ENCODE measurements around the gene SFTPB. TPM values are rescaled to one million over a fixed set of nuclear protein-coding genes. Genes with fewer than 3 reads are reported as not detected.

Gene SFTPB
- total RNA-seq, 1 experiment from 2014 or later, result 0.26 TPM

GRCh38 chr2:85692039-85692645, 24.1 kb upstream of the SFTPB start:
- Mint-ChIP-seq H3K9me3 (ENCODE audit: unreplicated experiment) (no peaks in the 10 kb centered on the region), H3K36me3 (ENCODE audit: insufficient read depth, unreplicated experiment) (no peaks in the 10 kb centered on the region), H3K4me3 (ENCODE audit: unreplicated experiment) (no peak overlapping the region), H3K4me1 (ENCODE audit: insufficient read depth, unreplicated experiment) (peaks cover 9% of the 10 kb centered on the region), H3K27ac (ENCODE audit: low read depth, unreplicated experiment) (no peak overlapping the region), H3K27me3 (ENCODE audit: insufficient read depth, unreplicated experiment) (no peaks in the 10 kb centered on the region)
- intact Hi-C loops (cut with micrococcal nuclease), result no loop called here
- no peak for DNase-seq (ENCODE audit: unreplicated experiment)
- CTCF ChIA-PET, result interaction anchor here (1.3 to 2.1 kb wide), 3 partner anchors 11 to 17 kb away, joined by 3 to 9 read pairs (median 4); no protein-coding TSS in a partner anchor
- POLR2A ChIA-PET, result interaction anchor here (0.6 to 1.0 kb wide), 2 partner anchors 16 to 53 kb away, joined by 3 read pairs; no protein-coding TSS in a partner anchor
- TF ChIP-seq, protein P1, sequence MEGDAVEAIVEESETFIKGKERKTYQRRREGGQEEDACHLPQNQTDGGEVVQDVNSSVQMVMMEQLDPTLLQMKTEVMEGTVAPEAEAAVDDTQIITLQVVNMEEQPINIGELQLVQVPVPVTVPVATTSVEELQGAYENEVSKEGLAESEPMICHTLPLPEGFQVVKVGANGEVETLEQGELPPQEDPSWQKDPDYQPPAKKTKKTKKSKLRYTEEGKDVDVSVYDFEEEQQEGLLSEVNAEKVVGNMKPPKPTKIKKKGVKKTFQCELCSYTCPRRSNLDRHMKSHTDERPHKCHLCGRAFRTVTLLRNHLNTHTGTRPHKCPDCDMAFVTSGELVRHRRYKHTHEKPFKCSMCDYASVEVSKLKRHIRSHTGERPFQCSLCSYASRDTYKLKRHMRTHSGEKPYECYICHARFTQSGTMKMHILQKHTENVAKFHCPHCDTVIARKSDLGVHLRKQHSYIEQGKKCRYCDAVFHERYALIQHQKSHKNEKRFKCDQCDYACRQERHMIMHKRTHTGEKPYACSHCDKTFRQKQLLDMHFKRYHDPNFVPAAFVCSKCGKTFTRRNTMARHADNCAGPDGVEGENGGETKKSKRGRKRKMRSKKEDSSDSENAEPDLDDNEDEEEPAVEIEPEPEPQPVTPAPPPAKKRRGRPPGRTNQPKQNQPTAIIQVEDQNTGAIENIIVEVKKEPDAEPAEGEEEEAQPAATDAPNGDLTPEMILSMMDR (IDR thresholded peaks at IDR 0.05; ENCODE audit: unreplicated experiment), result no peak
- no TSS peak for BruUV-seq (replicated peaks)

GRCh38 chr2:85690932-85691331, 22.9 kb upstream of the SFTPB start:
- intact Hi-C loops (cut with micrococcal nuclease), result no loop called here
- POLR2A ChIA-PET, result no interaction called here
- BruUV-seq (replicated peaks), result no TSS peak
- H3K4me3 Mint-ChIP-seq (ENCODE audit: unreplicated experiment), result no peak overlapping the region
- no peaks in the 10 kb centered on the region for H3K27me3 Mint-ChIP-seq (ENCODE audit: insufficient read depth, unreplicated experiment)
- TF ChIP-seq, protein P1 (IDR thresholded peaks at IDR 0.05; ENCODE audit: unreplicated experiment), result no peak
- no peaks in the 10 kb centered on the region for H3K36me3 Mint-ChIP-seq (ENCODE audit: insufficient read depth, unreplicated experiment)
- no peak for DNase-seq (ENCODE audit: unreplicated experiment)
- H3K27ac Mint-ChIP-seq (ENCODE audit: low read depth, unreplicated experiment), result no peak overlapping the region
- no peaks in the 10 kb centered on the region for H3K9me3 Mint-ChIP-seq (ENCODE audit: unreplicated experiment)
- H3K4me1 Mint-ChIP-seq (ENCODE audit: insufficient read depth, unreplicated experiment), result peaks cover 12% of the 10 kb centered on the region
- CTCF ChIA-PET, result interaction anchor here (0.9 to 1.5 kb wide), 2 partner anchors 18 to 36 kb away, joined by 3 to 4 read pairs; no protein-coding TSS in a partner anchor

GRCh38 chr2:85684806-85685205, 16.8 kb upstream of the SFTPB start:
- no peak overlapping the region for H3K27ac Mint-ChIP-seq (ENCODE audit: low read depth, unreplicated experiment)
- no peak for DNase-seq (ENCODE audit: unreplicated experiment)
- no TSS peak for BruUV-seq (replicated peaks)
- ChIA-PET POLR2A (interaction anchor here (0.9 to 1.1 kb wide), 2 partner anchors 12 to 21 kb away, joined by 3 to 6 read pairs; no protein-coding TSS in a partner anchor), CTCF (interaction anchor here (0.7 to 1.4 kb wide), 3 partner anchors 23 to 143 kb away, joined by 3 to 5 read pairs (median 5); no protein-coding TSS in a partner anchor)
- H3K4me1 Mint-ChIP-seq (ENCODE audit: insufficient read depth, unreplicated experiment), result peaks cover 18% of the 10 kb centered on the region
- no peaks in the 10 kb centered on the region for H3K36me3 Mint-ChIP-seq (ENCODE audit: insufficient read depth, unreplicated experiment)
- H3K27me3 Mint-ChIP-seq (ENCODE audit: insufficient read depth, unreplicated experiment), result no peaks in the 10 kb centered on the region
- H3K9me3 Mint-ChIP-seq (ENCODE audit: unreplicated experiment), result no peaks in the 10 kb centered on the region
- TF ChIP-seq, protein P1 (IDR thresholded peaks at IDR 0.05; ENCODE audit: unreplicated experiment), result no peak
- intact Hi-C loops (cut with micrococcal nuclease), result no loop called here
- no peak overlapping the region for H3K4me3 Mint-ChIP-seq (ENCODE audit: unreplicated experiment)

- TF ChIP-seq, protein P1 (IDR thresholded peaks at IDR 0.05; ENCODE audit: unreplicated experiment), result no peak
- no peaks in the 10 kb centered on the region for H3K27me3 Mint-ChIP-seq (ENCODE audit: insufficient read depth, unreplicated experiment)
- DNase-seq (ENCODE audit: unreplicated experiment), result no peak
Measured at GRCh38 chr2:85684380-85684779, 16.4 kb upstream of the SFTPB start.

More at GRCh38 chr2:85684380-85684779, 16.4 kb upstream of the SFTPB start:
- Mint-ChIP-seq H3K27ac (ENCODE audit: low read depth, unreplicated experiment) (no peak overlapping the region), H3K4me1 (ENCODE audit: insufficient read depth, unreplicated experiment) (peaks cover 18% of the 10 kb centered on the region), H3K36me3 (ENCODE audit: insufficient read depth, unreplicated experiment) (no peaks in the 10 kb centered on the region), H3K4me3 (ENCODE audit: unreplicated experiment) (no peak overlapping the region), H3K9me3 (ENCODE audit: unreplicated experiment) (no peaks in the 10 kb centered on the region)
- intact Hi-C loops (cut with micrococcal nuclease), result no loop called here
- ChIA-PET CTCF (interaction anchor here (1.0 to 1.4 kb wide), 3 partner anchors 15 to 47 kb away, joined by 3 to 5 read pairs (median 5); no protein-coding TSS in a partner anchor), POLR2A (interaction anchor here (0.9 to 1.1 kb wide), 2 partner anchors 12 to 22 kb away, joined by 3 to 6 read pairs; no protein-coding TSS in a partner anchor)
- no TSS peak for BruUV-seq (replicated peaks)
